D341Med (cell line): ENCODE results near the gene SEZ6L2.
"Not testable (repeated sequence)": the region's sequence is repeated elsewhere in the genome, so short reads cannot be mapped to it uniquely, and the experiment has no call there.

Experiments
- DNase-seq: peaks from one replicate; pipeline ENCODE4 v3.0.0; 2012; ENCODE audit warnings: low spot score

The SEZ6L2 gene

DNA sequence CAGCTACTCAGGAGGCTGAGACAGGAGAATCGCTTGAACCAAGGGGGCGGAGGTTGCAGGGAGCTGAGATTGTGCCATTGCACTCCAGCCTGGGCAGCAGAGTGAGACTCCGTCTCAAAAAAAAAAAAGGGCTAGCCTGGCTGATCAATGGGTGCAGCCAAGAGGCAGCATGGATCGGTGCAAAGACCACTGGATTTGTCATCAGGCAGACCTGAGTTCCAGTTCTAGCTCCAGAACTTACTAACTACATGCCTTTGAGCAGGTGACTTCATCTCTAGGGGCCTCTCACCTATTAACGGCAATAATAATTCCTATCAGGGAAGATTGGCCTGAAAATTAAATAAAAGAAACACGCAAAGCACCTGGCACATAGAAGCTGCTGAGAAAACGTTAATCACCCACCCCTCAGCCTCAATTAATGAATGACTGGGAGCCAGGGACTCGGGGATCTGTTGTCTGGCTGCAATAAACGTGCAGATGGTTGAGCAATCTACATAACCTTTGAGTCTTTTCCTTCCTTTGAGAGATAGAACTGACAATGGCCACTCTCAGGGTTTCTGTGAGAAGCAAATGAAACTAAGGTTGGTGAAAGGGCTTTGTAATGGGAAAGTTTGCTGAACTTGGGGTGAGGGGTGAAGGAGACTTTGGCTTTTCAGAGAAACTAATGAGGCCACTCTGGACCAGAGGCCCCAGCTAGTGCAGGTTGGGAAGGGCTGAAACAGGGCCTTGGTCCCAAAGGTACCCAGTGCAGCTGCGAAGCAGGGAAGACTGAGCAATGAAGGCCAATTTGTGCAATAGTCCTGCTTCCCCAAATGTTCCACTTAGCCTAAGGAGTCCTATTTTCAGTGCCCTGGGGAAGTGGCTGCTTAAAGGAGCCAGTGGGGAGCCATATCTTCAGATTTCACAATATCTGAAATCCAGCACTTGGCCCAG lies 7.6 kb downstream of the SEZ6L2 start:
- DNase-seq, result no peak

DNA sequence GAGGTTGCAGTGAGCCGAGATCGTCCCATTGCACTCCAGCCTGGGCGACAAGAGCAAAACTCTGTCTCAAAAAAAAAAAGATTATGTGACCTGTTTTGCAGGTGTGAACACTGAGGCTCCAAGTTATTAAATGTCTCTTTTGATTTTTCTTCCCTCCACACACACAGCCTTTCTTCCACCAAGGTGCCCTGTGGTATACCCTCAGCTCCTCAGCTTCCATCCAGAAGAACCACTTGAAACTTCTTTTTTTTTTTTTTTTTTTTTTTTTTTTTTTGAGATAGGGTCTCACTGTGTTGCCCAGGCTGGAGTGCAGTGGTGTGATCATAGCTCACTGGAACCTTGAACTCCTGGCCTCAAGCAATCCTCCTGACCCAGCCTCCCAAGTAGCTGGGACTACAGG lies 10.0 kb downstream of the SEZ6L2 start:
- DNase-seq, result not testable (repeated sequence)

DNA sequence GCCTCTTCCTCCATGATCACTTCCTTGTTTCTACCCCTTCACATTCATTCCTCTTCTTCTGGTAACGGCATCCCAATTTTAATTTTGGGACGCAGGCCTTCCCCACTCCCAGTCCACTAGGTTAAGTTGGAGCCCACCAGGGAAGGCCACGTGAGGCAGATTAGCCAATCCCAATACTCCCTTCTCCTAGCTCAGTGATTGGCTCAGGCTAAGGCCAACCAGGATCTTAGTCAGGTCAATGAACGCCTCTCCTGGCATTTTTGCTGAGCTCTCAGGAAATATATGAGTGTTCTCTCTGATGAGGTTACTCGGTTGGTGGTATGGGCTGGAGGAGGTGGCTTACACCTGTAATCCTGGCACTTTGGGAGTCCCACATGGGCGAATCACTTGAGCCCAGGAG lies 15.4 kb downstream of the SEZ6L2 start:
- DNase-seq, result no peak

DNA sequence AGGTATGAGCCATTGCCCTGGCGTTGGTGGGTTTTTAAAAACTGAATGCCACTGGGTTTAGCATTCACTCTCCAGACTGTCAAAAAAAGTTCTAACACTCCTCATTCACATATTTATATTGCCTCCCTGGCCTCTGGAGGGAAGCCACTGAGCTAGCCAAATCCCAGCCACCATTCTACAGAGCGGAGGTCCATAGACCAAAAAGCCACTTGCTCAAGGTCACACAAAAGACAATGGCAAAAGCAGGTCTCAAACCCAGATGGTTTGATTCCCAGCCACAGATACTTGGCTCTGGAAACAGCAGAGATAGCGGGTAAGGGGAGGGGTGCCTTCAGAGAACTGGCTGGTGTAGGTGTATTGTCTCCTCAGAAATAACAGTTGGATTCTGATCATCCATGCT lies 18.3 kb downstream of the SEZ6L2 start:
- DNase-seq, result no peak

DNA sequence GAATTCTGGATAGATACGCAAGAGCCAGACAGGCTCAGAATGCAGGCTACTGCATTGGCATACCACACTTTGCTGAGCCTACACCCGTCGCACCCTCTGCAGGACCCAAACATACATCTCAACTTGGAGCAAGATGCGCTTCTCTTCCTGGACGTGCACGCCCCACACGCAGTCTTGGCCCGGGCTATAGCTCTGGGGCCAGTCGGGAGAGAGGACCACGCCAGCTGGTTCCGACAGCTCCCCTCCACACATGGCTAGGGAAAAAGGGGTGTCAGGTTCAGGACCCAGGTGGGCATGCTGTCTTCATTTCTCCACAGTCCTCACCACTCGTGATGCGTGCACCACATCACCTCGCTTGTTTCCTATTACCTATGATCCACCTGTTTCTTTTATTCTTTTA lies 21.2 kb downstream of the SEZ6L2 start:
- DNase-seq, result no peak

DNA sequence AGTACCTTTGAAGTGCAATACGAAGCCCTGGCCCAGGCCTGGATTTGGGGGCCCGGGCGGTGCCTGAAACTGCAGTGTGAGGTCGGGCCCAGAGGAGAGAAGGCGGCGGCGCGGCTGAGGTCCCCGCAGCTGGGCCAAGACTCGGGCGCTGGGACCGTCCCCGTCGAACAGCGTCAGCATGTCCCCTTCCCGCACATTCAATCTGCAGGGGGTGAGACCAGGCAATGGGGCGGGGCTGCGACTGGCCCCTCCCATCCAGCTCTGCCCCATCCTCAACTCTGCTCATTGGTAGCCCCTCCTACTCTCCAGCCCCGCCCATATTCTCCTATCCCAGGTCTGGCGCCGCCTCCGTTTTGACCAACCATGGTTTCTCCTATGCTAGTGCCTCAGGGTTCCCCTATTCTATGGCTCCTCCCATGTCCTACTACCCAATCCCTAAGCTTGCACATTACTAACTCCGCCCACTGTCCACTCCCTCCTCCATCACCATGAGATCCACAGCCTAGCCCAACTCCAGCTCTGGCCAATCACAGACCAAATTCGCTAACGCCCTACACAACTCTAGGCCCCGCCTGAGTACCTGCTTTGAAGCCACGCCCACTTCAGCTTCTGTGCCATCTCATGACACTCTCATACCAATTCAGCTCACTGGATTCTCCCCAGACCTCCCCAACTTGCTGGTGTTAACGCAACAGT lies 21.9 kb downstream of the SEZ6L2 start:
- no peak for DNase-seq

DNA sequence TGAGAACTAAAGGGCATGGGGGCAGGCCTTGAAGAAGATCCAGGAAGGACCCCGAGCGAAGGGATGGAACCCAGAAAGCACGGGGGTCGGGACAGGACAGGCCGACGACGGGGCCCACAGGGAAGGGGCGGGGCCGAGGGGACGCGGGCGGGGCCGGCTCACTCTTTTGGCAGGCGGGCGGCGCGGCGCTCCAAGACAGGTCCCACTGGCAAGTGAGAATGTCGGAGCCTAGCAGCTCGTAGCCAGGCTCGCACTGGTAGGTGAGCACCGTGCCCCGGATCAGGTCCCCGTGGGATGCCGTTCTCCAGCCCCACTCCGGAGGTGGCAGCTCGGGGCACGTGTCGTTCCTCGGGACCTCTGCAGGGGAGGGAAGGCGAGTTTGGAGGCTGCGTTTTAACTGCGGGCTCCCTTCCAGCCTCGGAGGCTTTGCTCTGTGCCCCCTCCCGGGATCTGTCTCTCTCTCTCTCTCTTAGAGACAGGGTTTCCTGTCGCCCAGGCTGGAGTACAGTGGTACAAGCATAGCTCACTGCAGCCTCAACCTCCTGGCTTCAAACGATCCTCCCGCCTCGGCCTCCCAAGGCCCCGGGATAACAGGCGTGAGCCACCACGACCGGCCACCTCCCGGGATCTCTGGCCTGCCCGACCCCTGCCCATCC lies 22.6 kb downstream of the SEZ6L2 start:
- no peak for DNase-seq

DNA sequence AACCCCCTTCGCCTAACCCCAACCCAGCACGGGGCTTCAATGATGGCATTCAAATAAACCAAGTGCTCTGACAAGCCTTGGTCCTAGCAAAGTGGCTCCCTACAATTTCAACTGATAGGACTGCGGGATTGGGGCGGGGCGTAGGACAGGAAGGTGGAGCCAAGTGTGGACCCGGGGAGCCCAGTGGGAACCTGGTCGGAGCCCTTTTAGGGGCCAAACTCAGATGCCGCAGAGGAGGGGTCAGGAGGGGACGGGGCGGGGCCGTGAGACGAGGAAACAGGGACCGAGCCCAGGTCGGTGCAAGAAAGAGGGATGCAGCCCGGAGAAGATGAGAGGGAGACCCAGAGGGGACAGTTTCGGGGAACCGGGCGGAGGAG lies 23.1 kb downstream of the SEZ6L2 start:
- no peak for DNase-seq

DNA sequence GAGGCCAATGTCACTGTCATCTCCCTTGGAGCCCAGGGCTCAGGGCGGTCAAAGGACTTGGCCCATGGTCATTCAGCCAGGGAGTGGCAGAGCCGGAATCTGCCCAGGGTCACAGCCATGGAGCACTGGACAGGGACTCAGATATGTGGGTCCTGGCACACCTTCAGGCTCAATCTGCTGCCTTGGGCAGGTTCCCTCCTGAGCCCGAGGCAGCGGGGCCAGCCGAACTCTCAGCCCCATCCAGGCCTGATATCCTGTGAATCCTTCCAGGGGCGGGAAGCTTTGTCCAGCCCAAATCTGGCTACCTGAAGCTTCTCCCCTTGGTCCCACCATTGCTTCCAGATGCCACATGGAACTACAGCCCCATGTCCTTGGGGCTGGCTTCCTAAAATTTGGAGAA lies 24.1 kb downstream of the SEZ6L2 start:
- DNase-seq, result no peak

DNA sequence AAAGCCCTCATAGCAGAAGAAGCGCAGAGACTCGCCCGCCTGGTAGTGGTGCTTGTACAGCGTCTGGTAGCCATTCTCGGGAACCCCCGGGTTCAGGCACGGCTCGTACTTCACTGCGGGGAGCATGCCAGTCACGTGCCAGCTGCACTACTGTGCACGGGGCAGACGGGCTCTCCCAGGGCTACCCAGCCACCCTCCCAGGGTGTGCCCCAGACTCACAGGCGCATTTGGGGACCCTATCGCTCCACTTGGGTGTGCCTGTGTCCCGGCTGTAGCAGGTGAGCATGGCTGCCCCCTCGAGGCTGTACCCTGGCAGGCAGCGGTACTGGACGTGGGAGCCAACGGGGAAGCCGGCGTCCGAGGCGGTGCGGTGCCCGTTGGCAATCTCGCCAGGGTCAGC lies 26.0 kb downstream of the SEZ6L2 start:
- DNase-seq, result no peak

DNA sequence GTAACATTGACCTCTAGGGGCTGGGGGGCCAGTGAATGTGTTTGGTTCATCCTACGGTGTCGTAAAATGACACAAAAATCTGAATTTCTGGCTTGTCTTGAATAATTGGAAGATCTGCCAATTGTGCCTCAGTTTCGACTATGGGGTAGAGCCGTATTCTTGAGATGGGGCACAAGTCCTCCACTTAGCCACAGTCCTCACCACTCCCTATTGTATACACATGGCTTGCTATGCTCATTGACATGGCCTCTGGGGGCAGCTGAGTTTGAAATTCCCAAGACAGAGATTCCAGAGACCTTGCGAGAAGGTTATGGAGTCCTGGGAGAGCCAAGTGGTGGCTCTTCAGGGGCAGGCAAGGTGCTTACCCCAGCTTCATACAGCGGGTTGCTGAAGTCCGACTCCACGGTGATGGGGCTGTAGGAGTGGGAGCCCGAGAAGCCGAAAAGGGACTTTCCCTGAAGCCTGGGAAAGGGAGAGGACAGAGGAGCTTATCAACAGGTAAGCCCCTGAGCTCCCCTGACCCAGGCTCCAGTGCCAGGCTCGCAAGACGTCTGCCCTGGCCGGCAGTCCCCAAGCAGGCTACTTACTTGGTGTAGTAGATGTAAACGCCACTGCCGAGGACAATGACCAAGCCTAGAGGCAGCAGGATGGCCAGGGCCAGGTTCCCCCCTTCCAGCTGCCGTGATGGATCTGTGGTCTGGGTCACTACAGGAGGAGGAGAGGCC lies 27.4 kb downstream of the SEZ6L2 start:
- DNase-seq, result no peak

DNA sequence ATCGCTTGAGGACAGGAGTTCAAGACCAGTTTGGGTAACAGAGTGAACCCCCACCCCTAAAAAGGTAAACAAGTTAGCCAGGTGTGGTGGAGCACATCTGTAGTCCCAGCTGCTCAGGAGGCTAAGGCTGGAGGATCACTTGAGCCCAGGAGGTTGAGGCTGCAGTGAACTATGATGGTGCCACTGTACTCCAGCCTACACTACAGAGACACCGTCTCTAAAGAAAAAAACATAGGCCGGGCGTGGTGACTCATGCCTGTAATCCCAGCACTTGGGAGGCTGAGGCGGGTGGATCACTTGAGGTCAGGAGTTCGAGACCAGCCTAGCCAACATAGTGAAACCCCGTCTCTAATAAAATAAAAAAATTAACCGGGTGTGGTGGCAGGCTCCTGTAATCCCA lies 30.3 kb downstream of the SEZ6L2 start:
- DNase-seq, result not testable (repeated sequence)

DNA sequence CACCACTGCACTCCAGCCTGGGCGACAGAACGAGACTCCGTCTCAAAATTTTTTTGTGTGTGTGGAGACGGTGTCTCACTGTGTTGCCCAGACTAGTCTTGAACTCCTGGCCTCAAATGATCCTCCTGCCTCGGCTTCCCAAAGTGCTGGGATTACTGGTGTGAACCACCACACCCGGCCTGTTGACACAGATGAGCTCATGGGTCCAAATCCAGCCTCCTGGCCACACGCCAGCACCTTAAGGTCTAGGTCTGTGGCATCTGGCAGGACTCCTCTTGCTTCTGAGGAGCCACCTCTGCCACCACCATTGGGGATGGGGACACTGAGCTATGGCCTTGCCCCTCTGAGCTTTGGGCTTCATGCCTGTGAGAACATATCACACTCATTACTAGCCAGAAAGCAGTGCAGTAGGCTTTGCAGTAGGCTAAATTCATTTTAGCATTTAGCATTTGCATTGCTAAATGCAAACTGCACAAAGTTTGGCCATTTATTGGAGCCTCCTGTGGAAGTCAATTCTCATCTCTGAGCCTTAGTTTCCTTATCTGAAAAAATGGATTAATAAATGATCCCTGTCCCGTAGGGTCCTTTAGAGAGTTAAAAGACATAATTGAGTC lies 30.8 kb downstream of the SEZ6L2 start:
- DNase-seq, result no peak

DNA sequence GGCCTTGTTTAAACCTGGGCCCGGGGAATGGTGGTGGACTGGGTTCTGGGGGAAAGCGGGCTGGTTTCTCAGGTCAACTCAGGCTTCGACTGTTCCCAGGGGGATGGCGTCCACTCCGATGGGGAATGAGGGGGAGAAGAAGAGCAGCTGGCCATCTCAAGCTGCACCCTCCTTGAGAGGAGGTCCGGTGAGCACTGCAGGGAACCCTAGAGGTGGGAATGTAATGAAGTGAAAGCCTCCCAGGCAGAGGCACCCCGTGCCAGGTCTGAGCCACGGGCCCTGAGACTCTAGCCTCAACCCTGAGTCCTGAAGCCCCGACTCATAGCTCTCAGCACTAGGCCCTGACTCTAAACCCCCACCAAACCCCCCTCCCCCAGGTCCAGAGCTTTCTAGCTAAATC lies 35.1 kb downstream of the SEZ6L2 start:
- DNase-seq, result no peak

DNA sequence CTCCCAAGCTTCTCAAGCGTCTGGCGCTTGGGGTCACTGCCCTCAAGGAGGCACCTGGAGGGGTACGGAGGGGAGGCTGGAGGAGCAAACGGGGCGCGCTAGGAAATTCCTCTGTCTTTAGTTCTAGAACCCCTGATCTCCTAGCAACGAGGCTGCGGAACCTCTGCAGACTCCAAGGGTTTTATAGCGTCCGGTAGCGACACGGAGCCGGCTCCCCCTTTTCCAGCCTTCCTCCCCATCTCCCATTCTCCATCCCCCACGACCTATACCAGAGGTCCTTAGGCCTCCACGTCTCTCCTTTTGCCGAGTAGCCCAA lies 35.7 kb downstream of the SEZ6L2 start:
- DNase-seq, result no peak

DNA sequence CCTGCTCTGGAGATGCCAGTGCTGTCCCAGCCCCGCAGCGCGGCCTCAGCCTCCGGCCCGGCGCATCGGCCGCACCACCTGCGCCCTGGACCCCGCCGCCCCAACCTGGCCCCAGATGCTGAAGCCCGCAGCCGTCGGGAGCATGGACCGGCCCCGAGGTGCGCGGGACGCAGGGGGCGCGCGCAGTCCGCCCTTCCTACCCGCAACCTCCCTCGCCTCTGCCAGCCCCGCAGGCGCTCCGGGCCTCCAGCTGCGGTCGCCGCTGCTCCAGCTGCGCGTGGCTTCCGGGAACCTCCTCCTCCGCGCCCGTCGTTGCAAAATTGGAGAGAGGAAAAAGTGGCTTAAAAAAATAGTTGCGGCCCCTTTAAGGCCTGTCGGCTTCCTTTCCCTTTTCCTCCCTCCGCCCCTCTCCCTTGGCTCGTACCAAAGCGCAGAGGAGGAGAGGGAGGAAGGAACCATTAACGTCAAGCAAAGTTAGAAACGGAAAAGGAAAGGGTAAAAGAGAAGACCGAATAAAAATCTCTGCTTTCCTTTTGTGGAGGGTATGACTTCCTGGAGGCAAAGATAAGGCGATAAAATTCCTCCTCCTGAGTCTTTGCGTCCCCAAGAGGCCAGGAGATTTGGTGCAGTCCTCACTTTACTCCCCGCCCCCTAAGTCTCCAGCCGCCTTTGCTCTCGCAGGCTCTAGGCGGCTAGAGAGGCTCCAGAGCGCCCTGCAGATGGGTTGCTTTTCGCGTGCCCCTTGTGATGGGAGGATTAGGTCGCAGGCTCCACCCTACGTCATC lies 36.3 kb downstream of the SEZ6L2 start, which contains the start of gene CDIPT:
Gene CDIPT (minus strand): TSS at position 343 of the 785 bp plus-strand sequence. CDS start 369 bp downstream, outside the sequence.
- peak; percentile 93 for DNase-seq

DNA sequence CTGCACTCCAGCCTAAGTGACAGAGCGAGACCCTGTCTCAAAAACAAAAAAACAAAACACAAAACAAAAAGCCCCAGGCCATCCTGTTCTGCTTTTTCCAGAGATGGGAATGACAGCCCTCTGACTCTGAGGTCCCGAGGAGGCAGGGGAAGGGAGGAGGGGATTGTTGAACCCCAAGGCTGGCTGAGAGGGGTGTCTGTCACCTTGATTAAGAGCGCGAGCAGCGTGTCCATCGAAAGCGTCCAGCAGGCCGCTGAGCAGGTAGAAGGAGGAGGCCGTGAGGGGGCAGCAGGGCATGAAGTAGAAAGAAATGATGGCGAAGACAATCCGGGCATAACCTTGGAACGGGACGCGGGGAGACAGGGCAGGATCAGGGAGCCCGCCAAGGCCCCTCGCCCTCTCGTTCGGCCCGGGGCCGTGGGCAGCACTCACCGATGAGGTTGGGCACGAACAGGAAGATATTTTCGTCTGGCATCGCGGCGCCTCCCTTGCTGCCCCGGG lies 36.9 kb downstream of the SEZ6L2 start:
- DNase-seq, result peak; percentile 50

DNA sequence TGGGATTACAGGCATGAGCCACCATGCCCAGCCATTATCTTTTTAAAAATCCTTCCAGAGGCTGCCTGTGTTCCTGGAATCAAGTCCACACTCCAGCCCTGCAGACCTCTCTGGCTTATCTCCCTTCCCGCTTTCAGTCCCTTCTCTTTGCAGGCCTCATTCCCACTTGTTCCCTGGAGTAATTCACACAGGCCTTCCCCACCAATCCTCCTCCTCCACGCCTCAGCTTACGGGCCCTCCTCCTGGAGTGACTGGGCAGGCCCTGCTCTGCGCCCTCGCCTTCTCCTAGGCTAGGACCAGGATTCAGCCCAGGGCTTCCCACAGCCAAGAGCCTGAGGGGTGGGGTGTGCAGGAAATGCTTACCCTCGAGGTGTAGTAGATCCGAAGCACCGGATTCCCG lies 39.1 kb downstream of the SEZ6L2 start:
- no peak for DNase-seq

DNA sequence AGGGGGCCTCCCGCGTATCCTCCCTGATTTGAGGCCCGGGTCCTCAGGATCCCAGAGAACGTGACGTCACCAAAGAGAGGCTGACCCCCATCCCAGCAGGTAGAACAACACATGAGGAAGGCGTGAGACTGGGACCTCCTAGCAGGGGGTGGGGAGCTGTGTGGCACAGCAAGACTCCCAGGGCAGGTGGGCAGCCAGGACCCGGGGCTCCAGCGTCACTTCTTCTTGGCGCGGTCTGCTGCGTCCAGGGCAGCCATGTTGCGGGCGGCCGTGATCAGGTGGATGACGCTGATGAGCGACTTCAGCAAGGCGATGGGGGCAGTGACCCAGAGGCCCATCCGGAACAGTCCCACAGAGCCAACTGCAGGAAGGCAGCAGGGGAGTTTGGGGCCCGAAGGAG lies 40.4 kb downstream of the SEZ6L2 start:
- no peak for DNase-seq

DNA sequence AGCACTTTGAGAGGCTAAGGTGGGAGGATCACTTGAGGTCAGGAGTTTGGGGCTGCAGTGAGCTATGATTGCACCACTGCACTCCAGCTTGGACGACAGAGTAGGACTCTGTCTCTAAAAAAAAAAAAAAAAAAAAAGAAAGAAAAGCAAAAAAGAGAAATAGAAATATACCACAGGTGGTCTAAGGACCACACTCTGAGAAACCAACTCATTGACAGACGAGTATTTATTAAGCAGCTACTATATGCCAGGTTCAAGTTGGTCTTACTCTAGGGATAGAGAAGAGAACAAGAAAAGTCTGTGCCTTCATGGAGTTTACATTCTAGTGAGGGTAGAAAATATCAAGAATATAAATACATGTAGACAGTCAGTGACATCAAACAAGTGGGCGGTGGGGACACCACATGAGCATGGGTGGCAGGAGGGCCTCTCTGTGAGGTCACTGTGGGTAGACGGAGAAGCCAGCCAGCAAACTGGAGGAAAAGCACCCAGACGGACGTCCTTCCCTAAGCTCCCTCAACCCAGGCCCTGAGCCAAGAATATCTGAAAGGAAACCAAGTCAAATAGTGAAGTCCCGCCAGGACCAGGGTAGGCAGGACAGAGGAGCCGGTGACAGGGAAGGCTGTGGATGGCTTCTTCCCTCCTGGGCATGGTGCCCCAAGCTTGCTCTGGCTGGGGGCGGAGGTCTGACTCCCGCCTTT lies 41.1 kb downstream of the SEZ6L2 start:
- DNase-seq, result no peak
